Mesodermal cell (in vitro differentiated cells): Measurements from ENCODE around the gene TRABD. TPM values are rescaled to one million over a fixed set of nuclear protein-coding genes. Genes with fewer than 3 reads are reported as not detected.
"Not testable (repeated sequence)": the region's sequence is repeated elsewhere in the genome, so short reads cannot be mapped to it uniquely, and the experiment has no call there.

Source experiments
- H3K27ac ChIP-seq: 2 replicates; pipeline ENCODE4 v1.7.0; 2013; ENCODE audit warnings: mild to moderate bottlenecking, low read depth, low read length, moderate library complexity; ENCODE audit not compliant: severe bottlenecking
- H3K36me3 ChIP-seq: 2 replicates; pipeline ENCODE4 v1.7.1; 2013; ENCODE audit warnings: mild to moderate bottlenecking, low read length, moderate library complexity; ENCODE audit not compliant: control insufficient read depth, insufficient read depth
- H3K4me1 ChIP-seq: one replicate; pipeline ENCODE4 v1.7.1; 2013; ENCODE audit warnings: mild to moderate bottlenecking, low read length; ENCODE audit not compliant: insufficient read depth, control insufficient read depth, poor library complexity, severe bottlenecking
- H3K4me3 ChIP-seq: 2 replicates; pipeline ENCODE4 v1.7.0; 2013; ENCODE audit warnings: low read length, control low read depth, mild to moderate bottlenecking; ENCODE audit not compliant: insufficient read depth, poor library complexity, severe bottlenecking; ENCODE audit errors: extremely low read depth
- H3K9me3 ChIP-seq: 2 replicates; pipeline ENCODE4 v1.7.1; 2013; ENCODE audit warnings: mild to moderate bottlenecking, low read length, moderate library complexity; ENCODE audit not compliant: control insufficient read depth
- WGBS, 2 experiments: methylation state at CpG; one replicate each; pipeline ENCODE4 v1.1.5; 2013; ENCODE audit warnings: missing lambda C conversion rate in 2 of 2; ENCODE audit not compliant: insufficient coverage in 2 of 2; 5-methylcytosine and 5-hydroxymethylcytosine counted together
- polyA plus RNA-seq, 2 experiments: library from polyadenylated mRNA; stranded (reverse); fragments of 50-300 nt; gene quantifications; one replicate each; pipeline ENCODE4 v1.2.3, GENCODE V29; 2013

TRABD gene, protein sequence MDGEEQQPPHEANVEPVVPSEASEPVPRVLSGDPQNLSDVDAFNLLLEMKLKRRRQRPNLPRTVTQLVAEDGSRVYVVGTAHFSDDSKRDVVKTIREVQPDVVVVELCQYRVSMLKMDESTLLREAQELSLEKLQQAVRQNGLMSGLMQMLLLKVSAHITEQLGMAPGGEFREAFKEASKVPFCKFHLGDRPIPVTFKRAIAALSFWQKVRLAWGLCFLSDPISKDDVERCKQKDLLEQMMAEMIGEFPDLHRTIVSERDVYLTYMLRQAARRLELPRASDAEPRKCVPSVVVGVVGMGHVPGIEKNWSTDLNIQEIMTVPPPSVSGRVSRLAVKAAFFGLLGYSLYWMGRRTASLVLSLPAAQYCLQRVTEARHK
- polyA plus RNA-seq (2013, experiment 1 of 2), result 42.0 TPM
- 32.0 TPM for polyA plus RNA-seq (2013, experiment 2 of 2)

DNA sequence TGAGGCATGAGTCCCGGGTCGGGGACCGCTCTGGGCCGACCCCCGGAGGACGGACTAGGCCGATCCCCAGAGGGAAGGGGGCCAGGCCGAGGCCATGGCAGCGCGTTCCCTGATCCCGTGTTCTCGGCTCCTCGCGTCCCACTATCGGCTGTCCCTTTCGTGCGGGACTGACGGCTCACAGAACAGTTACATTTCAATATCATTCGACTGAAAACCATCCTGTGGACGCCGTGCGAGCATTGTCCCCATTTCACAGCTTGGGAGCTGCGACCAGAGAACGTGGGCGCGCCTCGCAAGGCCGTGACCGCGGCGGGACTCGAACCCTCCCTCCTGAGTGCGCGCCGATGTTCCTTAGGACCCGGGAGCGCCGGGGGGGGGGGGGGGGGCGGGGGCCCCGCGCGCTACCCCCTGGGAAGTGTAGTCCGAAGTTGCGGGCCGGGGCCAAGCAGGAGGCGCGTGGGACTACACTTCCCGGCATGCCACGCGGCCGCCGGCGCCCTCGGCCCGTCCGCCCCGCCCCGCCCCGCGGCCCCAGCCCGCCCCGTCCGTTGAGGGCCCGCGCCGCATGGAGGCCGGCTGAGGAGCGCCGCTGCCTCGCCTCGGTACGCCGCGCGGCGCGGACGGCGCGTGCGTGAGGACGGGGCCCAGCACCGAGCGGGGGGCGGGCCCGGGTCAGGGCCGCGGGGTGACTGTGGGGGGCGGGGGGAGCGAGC, at the start of gene TRABD:
TRABD (plus strand) TSS at position 539 of the 713 bp plus-strand sequence. CDS start 7,148 bp downstream, outside the sequence.
- Histone ChIP-seq H3K27ac (no peak within 1 kb of the TSS), H3K4me1 (peaks cover 11% of the 10 kb centered on the region), H3K36me3 (peaks cover 19% of the 10 kb centered on the region), H3K4me3 (peak within 1 kb of the TSS; percentile 81), H3K9me3 (no peaks in the 10 kb centered on the region)
- 13 to 33% methylated on average over 22 to 33 of the region's 90 CpGs for WGBS, 2 experiments

DNA sequence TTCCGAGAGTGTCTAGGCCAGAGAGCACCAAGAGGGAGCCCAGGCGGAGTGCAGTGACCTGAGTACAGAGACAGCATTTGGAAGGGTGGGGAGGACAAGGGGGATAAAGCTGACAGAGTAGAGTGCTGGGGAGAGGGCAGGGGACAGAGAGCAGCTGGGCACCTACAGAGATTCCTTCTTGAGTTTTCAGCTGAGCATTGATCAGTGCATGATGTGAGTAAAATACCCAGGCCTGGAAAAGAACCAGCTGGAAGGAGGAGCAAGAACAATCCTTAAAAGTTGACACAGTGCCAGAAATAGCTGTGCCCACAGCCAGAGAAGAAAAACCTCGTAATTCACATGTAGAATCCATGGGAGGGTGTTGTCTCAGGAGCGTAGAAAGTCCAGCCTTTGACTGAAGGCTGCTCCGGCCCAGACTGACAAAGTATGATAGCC, 49.1 kb upstream of the TRABD start:
- Histone ChIP-seq H3K4me1 (no peaks in the 10 kb centered on the region), H3K4me3 (no peak overlapping the region), H3K9me3 (peaks cover 4% of the 10 kb centered on the region), H3K27ac (no peak overlapping the region), H3K36me3 (no peaks in the 10 kb centered on the region)
- WGBS, 2 experiments, result 85 to 95% methylated on average over 2 to 4 of the region's 5 CpGs

DNA sequence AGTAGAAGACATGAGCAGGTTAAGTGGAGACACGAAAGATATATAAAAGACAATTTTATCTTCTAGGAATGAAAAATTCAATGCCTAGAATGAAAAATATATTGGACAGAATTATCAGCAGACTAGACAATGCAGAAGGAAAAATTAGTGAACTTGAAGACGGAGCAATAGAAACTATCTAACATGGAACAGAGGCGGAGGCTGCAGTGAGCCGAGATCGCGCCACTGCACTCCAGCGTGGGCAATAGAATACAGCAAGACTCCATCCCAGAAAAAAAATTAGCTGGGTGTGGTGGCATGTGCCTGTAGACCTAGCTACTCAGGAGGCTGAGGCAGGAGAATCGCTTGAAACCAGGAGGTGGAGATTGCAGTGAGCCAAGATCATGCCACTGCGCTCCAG, 48.4 kb upstream of the TRABD start:
- 93 to 96% methylated on average over 6 of the region's 9 CpGs for WGBS, 2 experiments
- H3K4me1 ChIP-seq, H3K36me3 ChIP-seq, H3K9me3 ChIP-seq, H3K27ac ChIP-seq, H3K4me3 ChIP-seq: not testable (repeated sequence)

- 95 to 97% methylated on average over 4 of the region's 4 CpGs for WGBS, 2 experiments
- no peaks in the 10 kb centered on the region for H3K4me1 ChIP-seq
- H3K4me3 ChIP-seq, result no peak overlapping the region
- no peak overlapping the region for H3K27ac ChIP-seq
- no peaks in the 10 kb centered on the region for H3K9me3 ChIP-seq
- H3K36me3 ChIP-seq, result no peaks in the 10 kb centered on the region
Measured at GRCh38 chr22:50138041-50138440, 47.7 kb upstream of the TRABD start.

DNA sequence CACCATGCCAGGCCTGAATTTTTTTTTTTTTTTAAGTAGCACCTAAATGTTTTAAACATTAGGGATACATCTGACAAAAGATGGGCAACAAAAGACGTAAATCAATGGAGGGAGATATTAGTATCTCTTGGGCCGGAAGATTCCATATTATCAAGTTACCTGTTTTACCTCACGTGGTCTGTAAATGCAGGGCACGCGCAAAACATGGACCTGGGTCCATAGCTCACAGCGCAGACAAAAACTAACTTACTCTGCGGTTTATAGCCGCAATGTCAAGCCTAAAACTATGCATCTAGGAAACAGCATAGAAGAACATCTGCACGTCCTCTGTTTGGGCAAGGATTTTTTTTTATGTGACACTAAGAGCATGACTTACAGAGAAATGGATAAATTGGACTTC, 46.7 kb upstream of the TRABD start:
- Histone ChIP-seq H3K4me1 (no peaks in the 10 kb centered on the region), H3K36me3 (no peaks in the 10 kb centered on the region), H3K9me3 (no peaks in the 10 kb centered on the region), H3K4me3 (no peak overlapping the region), H3K27ac (no peak overlapping the region)
- WGBS, 2 experiments, result 90 to 94% methylated on average over 9 of the region's 9 CpGs

DNA sequence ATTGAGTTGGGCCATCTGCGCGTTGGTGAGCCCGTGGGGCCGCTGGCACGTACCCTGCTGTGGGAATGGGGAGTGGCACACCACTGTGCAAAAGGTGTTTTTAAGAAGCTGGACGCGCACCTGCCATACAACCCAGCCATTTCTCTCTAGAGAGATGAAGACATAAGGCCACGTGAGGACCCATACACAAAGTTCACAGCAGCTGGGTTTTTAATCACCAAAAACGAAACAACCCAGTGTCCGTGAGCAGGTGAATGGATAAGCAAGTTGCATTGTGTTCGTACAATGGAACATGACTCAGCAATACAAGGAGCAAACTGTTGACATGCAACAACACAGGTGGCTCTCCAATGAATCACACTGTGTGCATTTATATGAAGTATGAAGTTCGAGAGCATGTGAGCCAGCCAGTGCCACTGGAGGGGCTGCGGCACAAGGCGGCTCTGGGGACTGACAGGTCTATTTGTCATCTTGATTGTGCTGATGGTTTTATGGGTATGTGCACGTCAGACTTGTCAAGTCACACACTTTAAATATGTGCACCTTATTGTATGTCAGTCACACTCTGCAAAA, 45.8 kb upstream of the TRABD start:
- Histone ChIP-seq H3K36me3 (no peaks in the 10 kb centered on the region), H3K4me3 (no peak overlapping the region), H3K9me3 (no peaks in the 10 kb centered on the region), H3K27ac (no peak overlapping the region), H3K4me1 (no peaks in the 10 kb centered on the region)
- WGBS, 2 experiments, result 90 to 93% methylated on average over 12 to 13 of the region's 15 CpGs

- 94 to 96% methylated on average over 3 of the region's 3 CpGs for WGBS, 2 experiments
- Histone ChIP-seq H3K4me1 (no peaks in the 10 kb centered on the region), H3K36me3 (no peaks in the 10 kb centered on the region), H3K9me3 (no peaks in the 10 kb centered on the region), H3K27ac (no peak overlapping the region), H3K4me3 (no peak overlapping the region)
Measured at GRCh38 chr22:50140615-50141014, 45.1 kb upstream of the TRABD start.

DNA sequence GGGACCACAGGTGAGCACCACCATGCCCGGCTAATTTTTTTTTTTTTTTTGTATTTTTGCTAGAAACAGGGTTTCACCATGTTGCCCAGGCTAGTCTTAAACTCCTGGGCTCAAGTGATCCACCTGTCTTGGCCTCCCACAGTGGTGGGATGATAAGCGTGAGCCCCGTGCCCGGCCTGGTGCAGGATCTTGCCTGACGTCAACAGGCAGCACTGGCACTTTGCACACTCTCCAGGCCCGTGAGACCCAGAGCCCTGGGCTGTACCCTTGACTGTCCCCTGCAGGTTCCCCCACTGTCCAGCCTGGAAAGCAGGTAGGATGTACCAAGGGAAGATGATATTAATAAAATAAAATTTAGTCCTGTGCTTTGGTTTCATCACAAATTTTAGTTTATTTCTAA, 44.3 kb upstream of the TRABD start:
- no peaks in the 10 kb centered on the region for H3K36me3 ChIP-seq
- no peak overlapping the region for H3K4me3 ChIP-seq
- 60 to 93% methylated on average over 1 to 3 of the region's 6 CpGs for WGBS, 2 experiments
- no peaks in the 10 kb centered on the region for H3K9me3 ChIP-seq
- no peaks in the 10 kb centered on the region for H3K4me1 ChIP-seq
- no peak overlapping the region for H3K27ac ChIP-seq

- WGBS, 2 experiments, result 32 to 35% methylated on average over 9 to 10 of the region's 11 CpGs
- no peaks in the 10 kb centered on the region for H3K4me1 ChIP-seq
- H3K27ac ChIP-seq, result no peak overlapping the region
Measured at GRCh38 chr22:50141891-50142363, 43.8 kb upstream of the TRABD start.

GRCh38 chr22:50143096-50143495, 42.6 kb upstream of the TRABD start:
- 99% methylated on average over 7 of the region's 7 CpGs for WGBS, 2 experiments

More at GRCh38 chr22:50141891-50142363, 43.8 kb upstream of the TRABD start:
- Histone ChIP-seq H3K36me3 (no peaks in the 10 kb centered on the region), H3K4me3 (no peak overlapping the region), H3K9me3 (no peaks in the 10 kb centered on the region)

More at GRCh38 chr22:50143096-50143495, 42.6 kb upstream of the TRABD start:
- Histone ChIP-seq H3K36me3 (no peaks in the 10 kb centered on the region), H3K9me3 (no peaks in the 10 kb centered on the region), H3K4me3 (no peak overlapping the region), H3K4me1 (no peaks in the 10 kb centered on the region), H3K27ac (no peak overlapping the region)
